OCI-LY7 (cell line): ENCODE measurements around the gene CYP1B1. TPM values are rescaled to one million over a fixed set of nuclear protein-coding genes. Genes with fewer than 3 reads are reported as not detected.
"Not testable (repeated sequence)": the region's sequence is repeated elsewhere in the genome, so short reads cannot be mapped to it uniquely, and the experiment has no call there.

Experiments used
- BruUV-seq: library from RNA; stranded (reverse); fragments of 400-500 nt; replicated peaks from 2 replicates; lab custom pipeline; 2021; lab: Mats Ljungman, UMichigan
- CTCF ChIA-PET: fragments of 300-600 bp; sonication (Branson Sonifier 250); formaldehyde crosslinking; loops from one replicate; lab custom pipeline; 2022; ENCODE audit warnings: antibody characterized with exemption; ENCODE audit not compliant: unreplicated experiment; lab: Charles Lee
- POLR2A ChIA-PET: fragments of 300-600 bp; sonication (Branson Sonifier 250); formaldehyde crosslinking; loops from one replicate; lab custom pipeline; 2022; ENCODE audit warnings: antibody characterized with exemption; lab: Charles Lee
- DNase-seq: peaks from one replicate; pipeline ENCODE4 v3.0.0-alpha.2; 2015; ENCODE audit warnings: low spot score
- H2AFZ ChIP-seq: fragments of 200-600 bp; sonication (generic), shearing (Covaris generic); 2 replicates; pipeline ENCODE4 v1.6.1; 2014; ENCODE audit warnings: mild to moderate bottlenecking, antibody characterized with exemption, low read length, moderate library complexity
- H3K27ac ChIP-seq: fragments of 200-600 bp; sonication (generic); 2 replicates; pipeline ENCODE4 v1.5.1; 2014; ENCODE audit warnings: mixed run types, low read depth, mild to moderate bottlenecking, moderate library complexity, low read length, inconsistent platforms; ENCODE audit not compliant: poor library complexity, severe bottlenecking
- H3K36me3 ChIP-seq: fragments of 200-600 bp; sonication (generic); 2 replicates; pipeline ENCODE4 v1.6.1; 2014; ENCODE audit warnings: mild to moderate bottlenecking, antibody characterized with exemption, low read length, moderate library complexity, mixed read lengths; ENCODE audit not compliant: insufficient read depth
- H3K4me1 ChIP-seq: fragments of 200-600 bp; sonication (generic); 2 replicates; pipeline ENCODE4 v1.5.1; 2014; ENCODE audit warnings: mild to moderate bottlenecking, low read length; ENCODE audit not compliant: insufficient read depth, poor library complexity, severe bottlenecking
- H3K4me2 ChIP-seq: fragments of 200-600 bp; sonication (generic); 2 replicates; pipeline ENCODE4 v1.6.1; 2014; ENCODE audit warnings: mild to moderate bottlenecking, low read length
- H3K4me3 ChIP-seq: fragments of 200-600 bp; sonication (generic); 2 replicates; pipeline ENCODE4 v1.5.1; 2014; ENCODE audit warnings: mild to moderate bottlenecking, low read depth, low read length; ENCODE audit not compliant: poor library complexity, severe bottlenecking
- H3K79me2 ChIP-seq: fragments of 200-600 bp; sonication (generic); 2 replicates; pipeline ENCODE4 v1.6.1; 2016; ENCODE audit warnings: low read depth, mild to moderate bottlenecking, low read length, moderate library complexity, mixed read lengths; ENCODE audit not compliant: insufficient read depth
- H3K9me2 ChIP-seq: fragments of 200-600 bp; sonication (generic); 2 replicates; pipeline ENCODE4 v1.6.1; 2016; ENCODE audit warnings: mild to moderate bottlenecking, low read length, mixed read lengths; ENCODE audit not compliant: insufficient read depth
- H3K9me3 ChIP-seq: fragments of 200-600 bp; sonication (generic); 2 replicates; pipeline ENCODE4 v1.6.1; 2014; ENCODE audit warnings: mild to moderate bottlenecking, mixed run types, low read length, mixed read lengths
- H4K20me1 ChIP-seq: fragments of 200-600 bp; sonication (generic); 2 replicates; pipeline ENCODE4 v1.6.1; 2014; ENCODE audit warnings: mild to moderate bottlenecking, antibody characterized with exemption, low read length, moderate library complexity, mixed read lengths; ENCODE audit not compliant: insufficient read depth
- EZH2phosphoT487 ChIP-seq: fragments of 200-600 bp; sonication (generic); IDR thresholded peaks from 2 replicates; pipeline ENCODE4 v1.6.1; 2018; ENCODE audit warnings: low read depth, borderline replicate concordance, mild to moderate bottlenecking, mixed run types, antibody characterized with exemption, low read length, moderate library complexity, mixed read lengths
- intact Hi-C: fragments of 100-400 bp; cut with micrococcal nuclease; formaldehyde crosslinking; loops from one replicate; pipeline ENCODE4 v1.10.0; 2022; ENCODE audit not compliant: unreplicated experiment
- total RNA-seq, 2 experiments: library from RNA; depleted of rRNA in 1 of 2; stranded (reverse); fragments of >200 nt in 1 of 2; shearing (Covaris generic) in 1 of 2; gene quantifications; 2 replicates each; pipeline ENCODE4 v1.2.3, GENCODE V29; 2014 to 2022
- TF ChIP-seq, protein P1 (sequence below): fragments of 200-600 bp; sonication (generic); conservative IDR thresholded peaks from 2 replicates; pipeline ENCODE4 v1.5.1; 2014; ENCODE audit warnings: mild to moderate bottlenecking, antibody characterized with exemption, low read length, moderate library complexity, mixed read lengths

The CYP1B1 gene
- total RNA-seq, 2 experiments from 2014 or later, result 0.44 TPM; not detected in 1

DNA sequence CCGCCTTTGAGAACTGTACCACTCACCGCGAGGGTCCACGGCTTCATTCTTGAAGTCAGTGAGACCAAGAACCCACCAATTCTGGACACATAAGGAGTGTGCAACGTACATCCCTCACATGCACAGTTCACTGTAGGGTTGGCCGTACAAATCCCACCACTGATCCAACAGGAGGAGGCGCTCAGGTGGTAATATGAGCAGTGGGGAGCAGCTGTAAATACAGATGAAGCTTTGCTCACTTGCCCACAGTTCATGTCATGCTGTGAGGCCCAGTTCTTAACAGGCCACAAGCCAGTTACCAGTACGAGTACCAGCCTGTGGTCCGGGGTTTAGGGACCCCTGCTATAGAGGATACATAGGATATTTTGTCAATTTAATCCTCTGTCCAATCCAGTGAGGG is 54.4 kb downstream of the CYP1B1 start:
- BruUV-seq, result no TSS peak

DNA sequence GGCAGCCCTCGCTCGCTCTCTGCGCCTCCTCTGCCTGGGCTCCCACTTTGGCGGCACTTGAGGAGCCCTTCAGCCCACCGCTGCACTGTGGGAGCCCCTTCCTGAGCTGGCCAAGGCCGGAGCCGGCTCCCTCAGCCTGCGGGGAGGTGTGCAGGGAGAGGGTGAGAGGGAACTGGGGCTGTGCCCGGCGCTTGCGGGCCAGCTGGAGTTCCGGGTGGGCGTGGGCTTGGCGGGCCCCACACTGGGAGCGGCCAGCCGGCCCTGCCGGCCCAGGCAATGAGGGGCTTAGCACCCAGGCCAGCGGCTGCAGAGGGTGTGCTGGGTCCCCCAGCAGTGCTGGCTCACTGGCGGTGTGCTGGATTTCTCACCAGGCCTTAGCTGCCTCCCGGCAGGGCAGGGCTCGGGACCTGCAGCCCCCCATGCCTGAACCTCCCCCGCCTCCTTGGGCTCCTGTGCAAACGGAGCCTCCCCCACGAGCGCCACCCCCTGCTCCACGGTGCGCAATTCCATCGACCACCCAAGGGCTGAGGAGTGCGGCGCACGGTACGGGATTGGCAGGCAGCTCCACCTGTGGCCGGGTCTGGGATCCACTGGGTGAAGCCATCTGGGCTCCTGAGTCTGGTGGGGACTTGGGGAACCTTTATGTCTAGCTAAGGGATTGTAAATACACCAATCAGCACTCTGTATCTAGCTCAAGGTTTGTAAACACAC is 55.4 kb downstream of the CYP1B1 start:
- BruUV-seq, DNase-seq, CTCF ChIA-PET, H4K20me1 ChIP-seq, H3K27ac ChIP-seq, POLR2A ChIA-PET, H3K79me2 ChIP-seq, H3K36me3 ChIP-seq, H3K4me2 ChIP-seq, H3K9me3 ChIP-seq, H3K4me3 ChIP-seq, intact Hi-C loops, H3K4me1 ChIP-seq, H2AFZ ChIP-seq, H3K9me2 ChIP-seq: not testable (repeated sequence)

More for the DNA sequence above, 54.4 kb downstream of the CYP1B1 start:
- H4K20me1 ChIP-seq, result no peaks in the 10 kb centered on the region
- no peak for DNase-seq
- intact Hi-C loops, result no loop called here
- H3K36me3 ChIP-seq, result no peaks in the 10 kb centered on the region
- no peaks in the 10 kb centered on the region for H3K9me3 ChIP-seq
- ChIA-PET POLR2A (no interaction called here), CTCF (no interaction called here)
- no peaks in the 10 kb centered on the region for H3K79me2 ChIP-seq
- no peak overlapping the region for H2AFZ ChIP-seq
- no peak for TF ChIP-seq EZH2phosphoT487
- TF ChIP-seq, protein P1, sequence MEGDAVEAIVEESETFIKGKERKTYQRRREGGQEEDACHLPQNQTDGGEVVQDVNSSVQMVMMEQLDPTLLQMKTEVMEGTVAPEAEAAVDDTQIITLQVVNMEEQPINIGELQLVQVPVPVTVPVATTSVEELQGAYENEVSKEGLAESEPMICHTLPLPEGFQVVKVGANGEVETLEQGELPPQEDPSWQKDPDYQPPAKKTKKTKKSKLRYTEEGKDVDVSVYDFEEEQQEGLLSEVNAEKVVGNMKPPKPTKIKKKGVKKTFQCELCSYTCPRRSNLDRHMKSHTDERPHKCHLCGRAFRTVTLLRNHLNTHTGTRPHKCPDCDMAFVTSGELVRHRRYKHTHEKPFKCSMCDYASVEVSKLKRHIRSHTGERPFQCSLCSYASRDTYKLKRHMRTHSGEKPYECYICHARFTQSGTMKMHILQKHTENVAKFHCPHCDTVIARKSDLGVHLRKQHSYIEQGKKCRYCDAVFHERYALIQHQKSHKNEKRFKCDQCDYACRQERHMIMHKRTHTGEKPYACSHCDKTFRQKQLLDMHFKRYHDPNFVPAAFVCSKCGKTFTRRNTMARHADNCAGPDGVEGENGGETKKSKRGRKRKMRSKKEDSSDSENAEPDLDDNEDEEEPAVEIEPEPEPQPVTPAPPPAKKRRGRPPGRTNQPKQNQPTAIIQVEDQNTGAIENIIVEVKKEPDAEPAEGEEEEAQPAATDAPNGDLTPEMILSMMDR, result no peak
- H3K9me2 ChIP-seq, result no peaks in the 10 kb centered on the region
- no peak overlapping the region for H3K4me2 ChIP-seq
- H3K27ac ChIP-seq, result no peak overlapping the region
- H3K4me1 ChIP-seq, result no peaks in the 10 kb centered on the region
- no peak overlapping the region for H3K4me3 ChIP-seq

DNA sequence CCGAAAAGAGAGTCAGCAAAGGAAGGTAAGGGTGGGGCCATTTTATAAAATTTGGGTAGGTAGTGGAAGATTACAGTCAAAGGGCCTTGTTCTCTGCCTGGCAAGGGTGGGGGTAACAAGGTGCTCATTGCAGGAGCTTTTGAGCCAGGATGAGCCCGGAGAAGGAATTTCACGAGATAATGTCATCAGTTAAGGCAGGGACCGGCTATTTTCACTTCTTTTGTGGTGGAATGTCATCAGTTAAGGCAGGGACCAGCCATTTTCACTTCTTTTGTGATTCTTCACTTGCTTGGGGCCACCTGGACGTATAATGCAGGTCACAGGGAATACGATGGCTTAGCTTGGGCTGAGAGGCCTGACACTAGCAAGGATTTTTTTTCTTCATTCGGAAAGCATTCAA is 58.1 kb downstream of the CYP1B1 start:
- intact Hi-C loops, result no loop called here
- H3K4me3 ChIP-seq, result no peak overlapping the region
- H3K9me3 ChIP-seq, result no peaks in the 10 kb centered on the region
- no peak for DNase-seq
- no peak overlapping the region for H3K27ac ChIP-seq
- no TSS peak for BruUV-seq
- TF ChIP-seq EZH2phosphoT487, result no peak
- TF ChIP-seq, protein P1, result no peak
- CTCF ChIA-PET, result no interaction called here
- no peaks in the 10 kb centered on the region for H4K20me1 ChIP-seq
- H3K4me2 ChIP-seq, result no peak overlapping the region
- H3K4me1 ChIP-seq, result no peaks in the 10 kb centered on the region
- POLR2A ChIA-PET, result no interaction called here
- no peaks in the 10 kb centered on the region for H3K9me2 ChIP-seq
- no peaks in the 10 kb centered on the region for H3K36me3 ChIP-seq
- H3K79me2 ChIP-seq, result no peaks in the 10 kb centered on the region
- H2AFZ ChIP-seq, result no peak overlapping the region

Other genes with a start within 250 kb of the CYP1B1 start
- gene RMDN2, start 150.9 kb downstream of the CYP1B1 start, total RNA-seq (2014; rRNA removed; shearing (Covaris generic)), result 0.50 and 5.0 TPM in 2 replicates
- 2.8 and 3.1 TPM in 2 replicates for gene RMDN2, start 150.9 kb downstream of the CYP1B1 start, total RNA-seq (2022)